Jurkat, Clone E6-1 (cell line): ENCODE data around the gene CAV1.

Experiments
- DNase-seq: peaks from one replicate; pipeline ENCODE4 v3.0.0-alpha.2; 2011; ENCODE audit warnings: low read depth, low spot score
- H3K4me3 ChIP-seq: 2 replicates; pipeline ENCODE4 v1.5.1; 2011; ENCODE audit warnings: mild to moderate bottlenecking, low read length, control low read depth, moderate library complexity

Gene CAV1

DNA sequence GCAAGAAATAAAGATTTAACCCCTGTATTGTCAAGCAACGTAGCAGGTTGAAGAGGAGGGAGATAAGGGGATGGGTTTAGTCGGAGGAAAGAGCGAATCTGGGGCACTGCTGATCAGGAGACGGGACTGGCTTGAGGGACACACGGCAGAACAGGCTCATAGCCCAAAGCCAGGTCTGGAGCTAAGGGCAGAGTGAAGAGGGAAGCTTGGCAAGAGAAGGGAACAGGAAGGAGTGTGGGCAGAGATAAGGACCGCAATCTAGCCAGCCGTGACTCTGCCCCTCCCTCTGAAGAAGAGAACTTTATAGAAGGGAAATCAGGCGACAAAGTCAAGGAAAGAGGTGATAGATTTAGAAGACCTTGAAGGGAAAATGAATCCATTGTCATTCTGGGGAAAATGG lies 67.6 kb downstream of the CAV1 start:
- DNase-seq: no peak
- H3K4me3 ChIP-seq: no peak overlapping the region

- H3K4me3 ChIP-seq: no peak overlapping the region
- no peak for DNase-seq
Observed at GRCh38 chr7:116593359-116594075, 68.7 kb downstream of the CAV1 start.

DNA sequence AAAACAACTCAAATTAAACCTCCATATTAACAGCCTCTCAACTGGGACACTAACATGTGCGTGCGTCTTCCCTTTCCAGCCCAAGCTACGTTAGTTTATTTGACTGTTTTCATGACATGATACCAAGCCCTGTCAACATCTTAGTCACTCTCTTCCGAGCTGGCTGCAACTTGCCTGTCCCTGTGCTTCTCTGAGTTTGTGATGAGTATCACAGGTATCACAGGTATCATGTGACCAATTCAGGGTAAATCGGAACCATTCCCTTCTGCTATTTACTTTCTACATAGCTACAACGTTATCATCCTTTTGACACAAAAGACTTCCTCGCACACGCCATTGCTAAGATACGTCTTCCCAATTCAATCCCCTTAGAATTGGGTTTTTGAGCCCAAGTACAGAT lies 70.2 kb downstream of the CAV1 start:
- no peak overlapping the region for H3K4me3 ChIP-seq
- no peak for DNase-seq

- H3K4me3 ChIP-seq: no peak overlapping the region
- DNase-seq: no peak
Observed at GRCh38 chr7:116597384-116597783, 72.5 kb downstream of the CAV1 start.

DNA sequence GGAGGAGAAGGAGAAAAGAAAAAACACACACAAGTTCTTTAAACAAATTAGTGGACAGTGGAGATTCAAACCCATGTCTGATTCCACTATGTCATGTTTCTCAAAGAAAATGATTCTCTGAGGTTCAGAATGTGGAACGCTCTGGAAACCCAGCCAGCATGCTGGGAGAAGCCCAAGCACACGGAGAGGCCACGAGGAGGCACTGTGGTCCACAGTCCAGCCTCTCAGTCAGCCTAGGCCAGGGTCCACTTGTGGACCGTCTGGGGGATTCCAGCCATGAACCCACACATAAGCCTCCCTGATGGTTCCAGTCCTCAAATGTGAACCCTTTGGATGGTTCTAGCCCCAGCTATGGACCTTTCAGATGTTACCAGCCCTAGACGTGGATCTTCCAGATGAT lies 73.4 kb downstream of the CAV1 start:
- DNase-seq: no peak
- H3K4me3 ChIP-seq: no peak overlapping the region

DNA sequence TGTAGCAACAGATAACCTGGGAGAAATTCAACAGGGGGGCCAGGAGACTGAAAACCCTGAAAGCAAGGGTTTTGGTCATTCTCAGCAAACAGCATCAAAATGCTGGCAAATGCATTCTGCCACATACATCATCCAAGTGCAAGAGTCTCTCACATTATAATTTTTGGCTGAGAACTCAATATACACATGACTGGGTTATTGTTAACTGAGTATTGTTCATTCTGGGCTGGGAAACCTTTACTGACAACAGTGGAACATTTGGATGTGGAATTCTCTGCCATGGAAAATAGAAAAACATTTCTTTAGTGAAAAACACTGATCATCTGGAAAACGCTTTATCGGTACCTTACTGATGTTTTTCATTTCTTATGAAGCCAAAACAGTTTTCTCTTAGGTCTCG lies 74.0 kb downstream of the CAV1 start:
- no peak for DNase-seq
- no peak overlapping the region for H3K4me3 ChIP-seq

DNA sequence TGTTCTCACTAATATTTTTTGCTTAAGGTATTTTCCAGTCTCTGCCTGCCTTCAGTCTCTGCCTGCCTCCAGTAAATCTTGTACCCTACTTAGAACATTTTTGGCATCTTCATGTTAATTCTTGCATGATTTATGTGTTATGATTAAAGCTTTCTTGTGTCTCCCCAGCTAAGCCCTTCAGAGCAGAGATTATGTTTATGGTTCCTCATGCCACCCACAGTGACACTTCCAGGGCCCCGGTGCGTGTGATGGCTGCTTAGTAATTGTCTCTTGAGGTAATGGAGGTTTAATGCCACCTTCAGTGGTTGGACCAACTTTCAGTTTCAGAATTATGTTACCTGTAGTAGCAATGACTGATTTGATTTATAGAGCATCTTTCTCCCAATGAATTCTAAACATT lies 76.6 kb downstream of the CAV1 start:
- H3K4me3 ChIP-seq: no peak overlapping the region

DNA sequence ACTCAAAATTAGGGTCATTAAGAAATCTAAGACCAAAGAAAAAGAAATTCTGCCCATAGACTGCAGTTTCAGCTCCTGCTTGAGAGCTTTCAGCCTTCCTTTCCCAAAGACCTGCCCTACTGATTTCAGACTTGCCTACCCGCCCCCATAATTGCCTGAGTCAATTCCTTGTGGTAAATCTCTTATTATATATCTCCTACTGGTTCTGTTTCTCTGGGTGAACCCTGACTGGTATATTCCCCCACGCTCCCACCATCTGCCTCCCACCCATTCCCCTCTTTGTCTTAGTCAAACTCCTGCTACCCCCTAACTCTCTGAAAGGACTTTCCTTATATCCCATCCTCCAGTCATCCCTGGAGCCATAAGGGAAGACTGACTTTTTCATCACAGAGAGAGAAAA lies 82.5 kb downstream of the CAV1 start:
- H3K4me3 ChIP-seq: no peak overlapping the region
- no peak for DNase-seq

More for the DNA sequence above, 76.6 kb downstream of the CAV1 start:
- DNase-seq: no peak

DNA sequence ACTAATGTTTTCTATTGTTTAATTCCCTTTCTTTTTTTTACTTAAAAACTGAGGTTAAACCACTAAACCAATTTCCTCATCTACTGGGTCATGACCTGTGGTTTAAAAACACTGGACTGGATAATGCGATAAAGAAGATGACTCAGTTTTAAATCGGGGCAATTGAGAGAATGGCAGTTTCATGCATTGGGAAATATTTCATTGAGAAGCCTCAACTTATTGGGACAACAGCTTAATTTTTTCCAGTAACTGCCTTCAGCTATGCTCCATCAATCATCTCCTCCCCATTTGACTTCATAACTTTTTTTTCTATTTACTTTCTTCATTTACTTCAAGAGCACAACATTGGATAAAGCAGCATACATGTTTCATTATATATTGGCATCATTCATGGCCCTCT lies 85.4 kb downstream of the CAV1 start:
- no peak overlapping the region for H3K4me3 ChIP-seq
- DNase-seq: no peak

- H3K4me3 ChIP-seq: no peak overlapping the region
- DNase-seq: no peak
Observed at GRCh38 chr7:116610721-116611120, 85.9 kb downstream of the CAV1 start.
